Ascending aorta (tissue), 2 donors: ENCODE data around the gene GAK. TPM values are rescaled to one million over a fixed set of nuclear protein-coding genes. Genes with fewer than 3 reads are reported as not detected.

Experiments
- DNase-seq, 2 donors: peaks; one replicate each; pipeline ENCODE4 v3.0.0-alpha.2; 2019; ENCODE audit warnings: low spot score in 2 of 2
- H3K27ac ChIP-seq, 2 donors: fragments of 200-600 bp; sonication (generic); one replicate each; pipeline ENCODE4 v1.5.1; 2016 to 2017; ENCODE audit warnings: mild to moderate bottlenecking in 1 of 2
- H3K27me3 ChIP-seq: fragments of 200-600 bp; sonication (generic); one replicate; pipeline ENCODE4 v1.5.1; 2017
- H3K36me3 ChIP-seq, 2 donors: fragments of 200-600 bp; sonication (generic); one replicate each; pipeline ENCODE4 v1.5.1; 2016
- H3K4me1 ChIP-seq, 2 donors: fragments of 200-600 bp; sonication (generic); one replicate each; pipeline ENCODE4 v1.5.1; 2016 to 2017; ENCODE audit warnings: mild to moderate bottlenecking in 1 of 2
- H3K4me3 ChIP-seq, 2 donors: fragments of 200-600 bp; sonication (generic); one replicate each; pipeline ENCODE4 v1.5.1; 2016 to 2017; ENCODE audit warnings: mild to moderate bottlenecking in 1 of 2
- H3K9me3 ChIP-seq, 2 donors: fragments of 200-600 bp; sonication (generic); one replicate each; pipeline ENCODE4 v1.5.1; 2016
- intact Hi-C: fragments of 100-400 bp; cut with DNase I; formaldehyde crosslinking; loops from one replicate; pipeline ENCODE4 v1.15.1; 2023
- total RNA-seq: library from RNA; depleted of rRNA; stranded (reverse); fragments of >200 nt; gene quantifications from one replicate; pipeline ENCODE4 v1.1.0, GENCODE V29; 2016
- TF ChIP-seq, protein P1 (sequence below), 3 experiments: fragments of 200-600 bp in 2 of 3; fragments of 450-650 bp in 1 of 3; sonication (generic) in 2 of 3; IDR thresholded peaks; one replicate each; pipeline ENCODE4 v1.5.1; 2016 to 2019; ENCODE audit warnings: antibody characterized with exemption in 3 of 3, mild to moderate bottlenecking in 1 of 3, moderate library complexity in 1 of 3

Gene GAK
- total RNA-seq, 1 donor from 2014 or later: 87.3 TPM

GRCh38 chr4:893995-894705 lies 38.0 kb downstream of the GAK start:
- Histone ChIP-seq H3K4me1 (no peaks in the 10 kb centered on the region), H3K36me3 (peaks cover 62 to 75% of the 10 kb centered on the region in 2 donors), H3K27ac (no peak overlapping the region), H3K4me3 (no peak overlapping the region), H3K27me3 (no peaks in the 10 kb centered on the region), H3K9me3 (no peaks in the 10 kb centered on the region)
- intact Hi-C loops: no loop called here
- TF ChIP-seq, protein P1, sequence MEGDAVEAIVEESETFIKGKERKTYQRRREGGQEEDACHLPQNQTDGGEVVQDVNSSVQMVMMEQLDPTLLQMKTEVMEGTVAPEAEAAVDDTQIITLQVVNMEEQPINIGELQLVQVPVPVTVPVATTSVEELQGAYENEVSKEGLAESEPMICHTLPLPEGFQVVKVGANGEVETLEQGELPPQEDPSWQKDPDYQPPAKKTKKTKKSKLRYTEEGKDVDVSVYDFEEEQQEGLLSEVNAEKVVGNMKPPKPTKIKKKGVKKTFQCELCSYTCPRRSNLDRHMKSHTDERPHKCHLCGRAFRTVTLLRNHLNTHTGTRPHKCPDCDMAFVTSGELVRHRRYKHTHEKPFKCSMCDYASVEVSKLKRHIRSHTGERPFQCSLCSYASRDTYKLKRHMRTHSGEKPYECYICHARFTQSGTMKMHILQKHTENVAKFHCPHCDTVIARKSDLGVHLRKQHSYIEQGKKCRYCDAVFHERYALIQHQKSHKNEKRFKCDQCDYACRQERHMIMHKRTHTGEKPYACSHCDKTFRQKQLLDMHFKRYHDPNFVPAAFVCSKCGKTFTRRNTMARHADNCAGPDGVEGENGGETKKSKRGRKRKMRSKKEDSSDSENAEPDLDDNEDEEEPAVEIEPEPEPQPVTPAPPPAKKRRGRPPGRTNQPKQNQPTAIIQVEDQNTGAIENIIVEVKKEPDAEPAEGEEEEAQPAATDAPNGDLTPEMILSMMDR (IDR thresholded peaks at IDR 0.05): no peak
- no peak for DNase-seq

DNA sequence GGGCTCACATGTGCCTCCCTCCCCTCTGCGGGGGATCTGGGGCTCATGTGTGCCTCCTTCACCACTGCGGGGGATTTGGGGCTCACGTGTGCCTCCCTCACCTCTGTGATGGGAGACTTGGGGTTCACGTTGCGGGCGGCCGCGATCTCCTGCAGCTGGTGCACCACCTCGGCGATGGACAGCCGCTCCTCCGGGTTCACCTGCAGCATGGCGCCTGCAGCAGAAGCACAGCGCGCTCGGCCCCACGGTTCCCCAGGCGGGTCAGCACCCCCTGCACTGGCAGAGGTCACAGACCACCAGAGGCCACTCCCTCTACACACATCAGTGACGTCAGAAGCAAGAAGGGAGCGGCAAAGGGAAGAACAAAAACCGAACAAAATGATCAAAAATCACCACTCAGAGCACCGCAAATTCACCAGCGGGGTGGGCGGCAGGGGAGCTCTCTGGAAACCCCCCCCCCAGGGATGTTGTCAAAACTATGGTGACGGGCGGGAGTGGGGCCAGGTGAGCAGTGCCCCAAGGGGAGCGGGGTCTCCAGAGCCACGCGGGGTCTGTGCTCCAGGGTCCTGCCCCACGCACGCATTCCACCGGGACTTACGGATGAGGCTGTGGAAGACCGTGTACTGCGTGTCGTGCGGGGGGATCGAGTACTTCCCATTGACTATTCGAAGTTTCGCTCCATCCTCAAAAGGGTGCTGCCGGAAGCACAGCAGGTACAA lies 38.7 kb downstream of the GAK start:
- DNase-seq: no peak
- intact Hi-C loops: no loop called here
- no peaks in the 10 kb centered on the region for H3K4me1 ChIP-seq
- no peaks in the 10 kb centered on the region for H3K27me3 ChIP-seq
- TF ChIP-seq, protein P1 (IDR thresholded peaks at IDR 0.05): no peak
- no peaks in the 10 kb centered on the region for H3K9me3 ChIP-seq
- H3K36me3 ChIP-seq: peaks cover 69 to 78% of the 10 kb centered on the region in 2 donors
- H3K4me3 ChIP-seq: no peak overlapping the region
- H3K27ac ChIP-seq: no peak overlapping the region

DNA sequence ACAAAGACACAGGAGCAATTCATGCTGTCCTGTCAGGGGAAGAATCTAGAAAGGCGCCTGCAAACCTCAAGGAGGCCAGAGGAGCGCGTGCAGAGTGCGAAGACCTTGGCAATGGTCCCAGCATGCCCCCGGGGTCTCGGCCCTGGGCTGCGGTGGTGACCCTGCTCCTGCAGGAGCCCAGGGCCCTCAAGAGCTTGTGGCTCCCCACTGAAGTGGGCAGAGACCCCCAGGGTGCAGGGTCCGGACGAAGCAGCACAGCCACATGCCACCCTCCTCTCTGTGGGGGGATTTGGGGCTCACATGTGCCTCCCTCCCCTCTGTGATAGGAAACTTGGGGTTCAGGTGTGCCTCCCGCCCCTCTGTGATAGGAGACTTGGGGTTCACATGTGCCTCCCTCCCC lies 39.3 kb downstream of the GAK start:
- intact Hi-C loops: no loop called here
- H3K4me3 ChIP-seq: no peak overlapping the region
- H3K9me3 ChIP-seq: no peaks in the 10 kb centered on the region
- no peak overlapping the region for H3K27ac ChIP-seq
- no peak for DNase-seq
- H3K36me3 ChIP-seq: peaks cover 70 to 79% of the 10 kb centered on the region in 2 donors
- no peaks in the 10 kb centered on the region for H3K4me1 ChIP-seq
- H3K27me3 ChIP-seq: no peaks in the 10 kb centered on the region
- TF ChIP-seq, protein P1 (IDR thresholded peaks at IDR 0.05): no peak

DNA sequence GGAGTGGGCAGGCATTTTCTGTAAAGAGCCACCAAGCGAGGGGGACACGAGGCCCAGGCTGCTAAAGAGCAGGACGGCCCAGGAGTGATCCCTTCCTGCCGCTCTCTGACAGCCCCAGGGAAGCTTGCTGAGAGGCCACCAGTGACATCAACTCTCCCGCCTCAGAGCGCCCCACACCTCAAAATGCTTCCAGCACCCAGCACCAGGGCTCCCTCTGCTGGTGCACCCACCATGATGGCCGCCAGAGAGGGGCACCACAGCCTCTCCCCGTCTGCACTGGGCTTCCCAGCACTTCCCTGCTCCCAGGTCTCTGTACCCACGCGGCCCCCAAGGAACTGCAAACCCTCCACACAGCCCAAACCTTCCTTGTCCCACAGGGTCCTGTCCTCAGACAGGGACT lies 40.4 kb downstream of the GAK start:
- TF ChIP-seq, protein P1 (IDR thresholded peaks at IDR 0.05): no peak
- no peak overlapping the region for H3K27ac ChIP-seq
- H3K27me3 ChIP-seq: no peaks in the 10 kb centered on the region
- H3K4me1 ChIP-seq: no peaks in the 10 kb centered on the region
- H3K9me3 ChIP-seq: no peaks in the 10 kb centered on the region
- peaks cover 66 to 76% of the 10 kb centered on the region in 2 donors for H3K36me3 ChIP-seq
- DNase-seq: no peak
- no peak overlapping the region for H3K4me3 ChIP-seq
- intact Hi-C loops: no loop called here

DNA sequence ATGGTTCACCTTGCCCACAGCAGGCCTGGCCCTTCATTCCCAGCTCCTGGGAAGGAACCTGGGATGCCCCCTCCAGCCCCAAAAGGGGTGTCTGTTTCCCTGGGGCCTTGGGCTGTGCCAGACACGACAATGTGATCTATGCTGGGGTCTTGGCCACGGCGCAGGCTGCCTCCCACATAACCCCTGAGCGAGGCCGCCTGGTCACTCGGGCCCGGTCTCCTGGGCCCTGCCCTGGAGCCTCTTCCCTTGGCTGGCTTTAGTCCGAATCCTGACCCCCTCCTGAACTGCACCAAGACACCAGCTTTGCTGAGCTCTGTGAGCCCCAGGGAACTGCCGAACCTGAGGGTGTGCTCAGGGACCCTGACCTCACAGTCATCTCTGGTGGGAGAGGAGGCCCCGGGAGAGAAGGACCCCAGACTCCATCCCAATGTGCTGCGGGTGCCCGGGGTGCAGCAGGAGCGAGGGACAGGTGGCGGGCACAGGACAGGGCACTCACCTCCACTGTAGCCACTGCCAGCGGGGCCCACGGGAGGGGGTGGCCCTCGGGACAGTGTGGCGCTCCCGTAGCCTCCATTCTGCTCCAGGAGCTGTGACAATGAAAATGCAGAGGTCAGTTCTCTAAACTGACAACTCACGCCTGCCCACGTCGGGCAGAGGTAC lies 42.0 kb downstream of the GAK start:
- TF ChIP-seq, protein P1 (IDR thresholded peaks at IDR 0.05): no peak
- DNase-seq: no peak
- H3K36me3 ChIP-seq: peaks cover 67 to 76% of the 10 kb centered on the region in 2 donors
- H3K27ac ChIP-seq: no peak overlapping the region
- H3K9me3 ChIP-seq: no peaks in the 10 kb centered on the region
- no peaks in the 10 kb centered on the region for H3K4me1 ChIP-seq
- H3K27me3 ChIP-seq: no peaks in the 10 kb centered on the region
- no peak overlapping the region for H3K4me3 ChIP-seq
- intact Hi-C loops: no loop called here
